GM18502 (cell line): Measurements from ENCODE around the gene THSD7A.
A peak's percentile ranks its signal among the peaks of the same experiment; 100 is the strongest.

Source experiments
- ATAC-seq: cut with Tn5 transposase; IDR thresholded peaks from one replicate; pipeline ENCODE4 v1.9.1; 2021; ENCODE audit warnings: mild to moderate bottlenecking; ENCODE audit not compliant: unreplicated experiment, poor library complexity

THSD7A gene

DNA sequence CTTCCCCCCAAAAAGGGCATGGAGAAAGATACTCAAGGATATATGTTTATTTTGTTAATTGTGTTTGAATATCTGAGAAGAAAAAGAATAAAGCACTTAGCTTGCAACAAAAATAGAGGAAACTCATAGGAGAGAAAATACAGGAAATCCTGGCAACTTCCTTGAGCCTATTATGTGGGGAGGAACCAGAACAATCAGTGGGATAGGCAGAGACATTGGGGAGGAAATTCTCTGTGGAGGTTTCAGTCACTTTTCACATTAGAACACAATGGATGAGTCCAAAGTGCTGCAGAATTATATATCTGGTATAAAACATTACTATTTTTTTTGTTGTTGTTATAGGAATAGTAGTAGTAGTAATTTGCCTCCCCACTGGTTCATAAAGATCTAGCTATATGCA is 240.1 kb downstream of the THSD7A start:
- ATAC-seq = no peak

DNA sequence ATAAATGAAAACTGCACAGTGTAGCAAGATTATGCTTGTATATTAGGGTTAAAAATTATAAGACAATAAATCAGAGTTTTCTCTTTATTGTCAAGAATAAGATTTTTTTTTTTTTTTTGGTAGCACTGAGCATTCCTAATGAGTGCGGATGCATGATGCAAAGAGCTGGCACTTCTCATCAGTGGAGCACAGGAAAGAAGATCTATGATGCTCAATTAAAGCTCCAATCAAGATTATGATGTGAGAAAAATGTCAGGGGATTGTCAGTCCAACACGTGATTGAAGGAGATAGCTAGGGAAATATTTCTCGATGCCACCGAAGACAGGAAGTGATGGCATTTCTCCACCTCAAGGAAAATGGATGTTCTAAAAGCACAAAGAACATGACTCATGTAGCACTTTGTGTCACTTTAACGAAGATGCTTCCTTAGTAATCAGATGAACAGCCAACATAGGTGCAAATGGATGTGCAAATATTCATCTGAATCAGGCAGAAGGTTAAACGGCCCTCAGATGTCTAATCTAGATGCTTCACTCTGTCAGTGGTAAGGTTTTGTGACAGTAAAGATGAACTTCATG is 240.9 kb downstream of the THSD7A start:
- no peak for ATAC-seq

DNA sequence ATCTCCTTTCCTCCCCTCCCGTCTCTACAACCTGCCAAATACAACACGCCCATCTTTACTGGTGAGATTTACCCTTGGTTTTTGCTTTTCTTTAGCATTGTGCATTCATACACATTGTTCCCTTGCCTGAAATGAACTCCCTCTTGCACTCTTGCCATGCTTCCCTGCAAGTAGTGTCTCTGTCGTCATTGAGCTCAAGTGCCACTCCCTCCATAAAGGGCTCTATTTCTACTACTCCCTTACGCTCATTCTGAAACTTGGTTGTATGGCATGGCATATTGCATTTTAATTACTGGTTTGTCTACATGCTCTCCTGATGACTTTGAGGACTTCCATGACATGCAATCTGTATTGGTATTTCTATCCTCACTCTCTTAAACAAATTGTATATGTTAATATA is 242.7 kb downstream of the THSD7A start:
- ATAC-seq = no peak

DNA sequence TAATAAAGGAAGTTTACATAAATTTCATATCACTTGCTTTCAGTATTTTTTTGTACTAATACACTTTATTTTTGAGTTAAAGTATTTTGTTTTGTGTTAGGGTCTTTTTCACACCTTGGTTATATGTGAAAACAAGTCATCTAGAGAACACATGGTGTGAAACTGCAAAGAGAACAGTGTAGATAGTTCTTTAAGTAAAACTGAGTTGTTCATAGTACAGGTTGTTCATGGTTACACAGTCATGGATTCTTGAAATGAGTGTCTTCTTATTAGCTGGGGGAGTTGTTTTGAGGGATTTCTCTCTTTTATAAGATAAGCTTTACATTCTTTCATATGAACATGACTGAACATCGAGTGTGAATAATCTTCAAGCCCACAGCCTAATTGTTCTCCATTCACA is 244.2 kb downstream of the THSD7A start:
- ATAC-seq = no peak

DNA sequence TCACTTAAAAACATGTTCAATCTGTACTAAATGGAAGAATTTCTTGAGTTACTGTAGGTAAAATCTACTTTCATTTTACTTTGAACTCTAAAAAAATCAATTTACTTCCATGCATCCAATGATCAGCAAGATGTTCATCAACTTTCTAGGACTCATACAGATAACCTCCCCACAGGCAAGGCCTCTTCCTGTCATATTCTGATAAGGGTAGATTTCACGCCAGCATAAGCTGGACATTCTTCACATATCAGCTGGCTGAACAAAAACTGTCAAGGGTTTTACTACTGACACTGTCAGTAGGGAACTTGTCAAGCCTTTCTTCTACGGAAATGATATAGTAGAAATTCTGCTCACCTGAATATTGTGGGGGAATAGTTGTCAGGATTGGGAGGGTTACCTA is 244.9 kb downstream of the THSD7A start:
- no peak for ATAC-seq

DNA sequence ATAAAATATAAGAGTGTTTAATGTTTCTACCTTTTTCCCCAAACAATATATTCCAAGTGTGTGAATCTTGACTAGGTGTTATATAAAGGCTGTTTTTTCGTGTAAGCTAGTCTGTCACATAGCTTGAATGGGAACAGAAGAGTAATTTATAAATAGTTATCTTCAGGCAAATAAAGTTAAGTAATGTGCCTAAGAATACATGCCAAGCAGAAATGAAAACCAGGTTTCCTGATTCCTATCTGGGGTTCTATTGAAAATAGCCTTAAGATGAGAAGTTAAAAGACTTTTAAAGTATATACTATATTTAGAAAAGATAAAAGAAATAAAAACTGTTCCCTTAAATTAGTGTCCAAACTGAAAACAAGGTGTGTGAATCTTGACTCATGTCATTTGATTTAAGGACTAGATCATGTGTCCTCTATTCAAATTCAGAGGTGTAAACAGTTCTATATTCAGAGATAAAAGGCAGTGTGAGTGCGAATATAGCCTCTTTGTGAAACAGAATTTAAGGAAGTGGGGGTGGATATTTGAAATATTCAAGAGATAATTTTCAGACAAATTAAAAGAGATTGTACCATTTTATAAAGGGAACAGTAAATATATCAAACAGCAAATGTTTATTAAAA is 247.5 kb downstream of the THSD7A start:
- no peak for ATAC-seq

DNA sequence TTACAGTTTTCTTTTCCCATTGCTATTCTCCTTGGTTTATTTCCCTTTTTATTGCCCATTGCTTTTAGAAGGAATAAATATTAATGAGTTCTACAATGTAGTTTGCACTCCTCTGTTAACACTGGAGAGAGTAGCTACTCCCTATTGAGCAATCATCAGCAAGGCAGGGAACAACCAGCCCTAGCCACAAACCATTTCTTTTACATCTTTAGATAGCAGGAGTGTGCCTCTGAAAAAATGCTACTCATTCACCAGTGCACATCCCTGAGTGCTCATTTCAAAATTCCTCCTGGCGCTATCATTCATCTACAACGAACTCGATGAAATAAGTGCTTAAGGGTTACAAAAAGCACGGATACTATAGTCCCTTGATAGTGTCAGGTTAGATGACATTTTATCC is 252.9 kb downstream of the THSD7A start:
- no peak for ATAC-seq

DNA sequence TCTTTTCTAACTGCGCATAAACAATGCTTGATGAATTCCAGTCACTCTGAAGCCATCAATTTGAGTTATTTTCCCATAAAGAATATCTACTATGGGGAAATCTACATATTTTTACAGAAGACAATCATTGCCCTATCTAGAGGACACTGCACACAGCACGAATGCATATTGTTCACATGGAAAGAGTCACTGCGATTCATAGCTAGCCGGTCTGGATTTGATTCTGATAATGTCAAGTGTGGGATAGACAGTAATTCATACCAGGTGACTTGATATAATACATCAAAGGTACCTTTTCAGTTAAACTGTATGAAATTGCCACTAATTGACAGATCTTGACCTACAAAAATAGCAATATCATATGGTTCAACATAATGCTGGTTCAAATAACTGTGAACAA is 255.7 kb downstream of the THSD7A start:
- no peak for ATAC-seq

DNA sequence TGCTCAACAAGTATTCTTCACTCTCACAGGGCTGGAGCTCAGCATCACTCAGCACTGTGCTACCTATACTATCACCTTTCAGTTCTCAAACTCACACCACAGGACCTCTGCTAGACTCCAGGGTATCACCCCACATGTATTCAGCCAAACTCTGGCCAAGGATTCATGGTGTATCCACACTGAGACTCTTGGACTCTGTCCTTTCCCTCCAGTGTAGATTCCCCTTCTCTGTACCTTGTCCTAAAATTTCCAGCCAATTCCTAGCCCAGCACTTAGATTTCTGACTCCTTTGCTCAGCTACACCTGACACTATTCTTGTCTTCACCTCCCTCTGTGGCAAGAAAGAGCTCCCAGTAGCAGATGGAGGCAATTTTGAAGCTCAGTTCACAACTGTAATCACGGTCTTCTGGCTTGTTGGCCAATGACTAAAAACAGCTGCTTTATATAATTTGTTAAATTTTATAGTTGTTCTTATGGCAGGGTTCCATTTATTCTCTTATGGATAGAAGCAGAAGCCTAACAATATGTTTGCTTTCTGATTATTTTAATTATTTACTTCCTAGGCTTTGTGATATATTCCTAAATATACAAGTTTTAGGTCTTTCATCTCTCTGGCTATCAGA is 258.8 kb downstream of the THSD7A start:
- ATAC-seq = no peak

DNA sequence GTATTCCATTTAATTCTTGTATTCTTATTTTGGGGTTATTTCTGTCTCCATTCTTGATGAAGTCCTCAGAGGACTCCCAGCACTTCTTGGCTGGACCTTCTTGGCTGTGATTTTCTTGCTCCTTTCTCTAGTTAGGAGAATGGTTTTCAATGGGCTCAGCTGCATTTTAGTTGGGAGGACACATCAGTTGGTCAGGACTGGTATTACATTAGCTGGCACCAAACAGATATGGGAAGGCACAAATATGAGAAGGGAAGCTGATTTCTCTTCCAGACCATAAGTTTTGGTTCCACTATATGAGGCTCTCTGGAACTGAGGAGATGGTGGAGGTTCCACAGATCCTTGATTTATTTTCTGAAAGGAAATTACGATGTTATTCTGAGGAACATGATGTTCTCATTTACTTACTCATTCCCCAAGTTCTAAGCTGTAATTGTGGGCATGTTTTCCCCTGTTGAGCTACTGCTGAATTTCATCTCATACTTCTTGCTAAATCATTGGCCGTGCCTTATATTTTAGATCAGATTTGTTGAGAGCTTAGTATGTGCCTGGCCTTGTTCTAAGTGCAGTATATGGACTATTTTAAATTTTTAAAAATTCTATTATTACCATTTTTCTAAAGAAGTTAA is 261.0 kb downstream of the THSD7A start:
- no peak for ATAC-seq

DNA sequence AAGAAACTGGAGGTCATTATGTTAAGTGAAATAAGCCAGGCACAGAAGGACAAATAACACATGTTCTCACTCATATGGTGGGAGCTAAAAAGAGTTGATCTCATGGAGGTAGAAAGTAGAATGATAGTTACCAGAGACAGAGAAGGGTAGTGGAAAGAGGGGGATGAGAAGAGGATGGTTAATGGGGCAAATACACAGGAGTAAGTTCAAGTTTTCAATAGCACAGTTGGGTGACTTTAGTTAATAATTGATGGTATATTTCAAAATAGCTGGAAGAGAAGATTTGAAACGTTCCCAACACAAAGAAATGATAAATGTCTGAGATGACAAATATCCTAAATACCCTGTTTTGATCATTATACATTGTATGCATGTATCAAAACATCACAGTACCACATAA is 261.8 kb downstream of the THSD7A start:
- ATAC-seq = no peak

DNA sequence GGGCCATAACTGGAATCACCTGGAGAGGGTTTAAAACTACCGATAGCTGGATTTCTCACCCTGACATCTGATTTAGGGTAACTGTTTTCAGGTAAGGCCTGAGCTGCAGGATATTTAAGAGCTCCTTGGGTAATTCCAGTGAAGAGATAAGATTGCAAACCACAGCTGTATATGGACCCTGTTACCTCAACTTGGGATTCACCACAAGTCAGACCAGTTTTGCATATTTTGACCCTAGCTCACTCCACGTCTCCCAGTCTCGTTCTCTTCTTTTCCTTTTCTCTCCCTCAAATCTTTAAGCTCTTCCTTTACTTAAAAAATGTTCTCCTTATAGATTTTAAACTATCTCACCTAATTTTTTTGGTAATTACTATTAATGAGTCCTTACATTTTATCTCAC is 264.4 kb downstream of the THSD7A start:
- no peak for ATAC-seq

DNA sequence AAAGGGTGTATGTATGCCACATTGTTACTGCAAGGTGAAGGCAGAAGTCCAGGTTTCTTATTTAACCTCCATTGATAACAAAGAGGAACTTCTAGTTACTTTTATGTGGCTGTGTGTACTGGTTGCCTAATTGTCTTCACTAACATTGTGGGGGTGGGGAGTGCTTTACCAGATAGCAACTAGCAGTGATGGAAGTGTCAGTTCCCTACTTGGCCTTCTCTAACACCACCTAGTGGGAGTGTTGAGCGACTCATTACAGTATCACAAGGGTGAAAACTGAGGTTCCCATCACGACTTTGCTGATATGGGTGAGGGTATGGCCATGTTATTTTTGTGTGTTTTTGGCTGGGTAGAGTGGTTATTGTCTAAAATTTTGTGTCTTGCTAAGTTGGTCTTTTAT is 274.4 kb downstream of the THSD7A start:
- peak; percentile 99 for ATAC-seq

DNA sequence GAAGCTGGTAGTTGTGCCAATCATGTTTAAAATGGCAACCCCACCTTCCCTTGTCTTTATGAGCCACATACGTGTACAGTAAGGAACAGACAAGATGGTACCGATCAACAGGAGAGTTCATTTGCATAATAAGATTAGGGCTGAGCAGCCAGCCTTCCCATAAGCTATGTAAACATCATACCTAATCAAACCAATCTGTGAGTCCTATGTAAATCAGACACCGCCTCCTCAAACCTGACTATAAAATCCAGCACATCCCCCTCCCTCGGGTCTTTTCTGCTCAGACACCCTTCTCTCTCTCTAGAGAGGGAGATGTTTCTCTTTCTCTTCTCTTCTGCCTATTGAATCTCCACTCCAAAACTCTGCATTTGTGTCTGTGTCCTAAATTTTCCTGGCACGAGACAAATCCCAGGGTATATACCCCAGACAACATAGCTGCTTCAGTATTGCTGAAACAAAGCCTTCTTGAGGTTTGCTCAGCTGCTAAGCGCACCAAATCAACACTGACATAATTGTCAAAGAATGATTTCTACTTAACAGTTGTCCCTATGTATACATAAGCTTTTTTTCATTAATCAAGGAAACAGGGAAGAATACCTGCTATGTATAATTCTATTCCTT is 279.2 kb downstream of the THSD7A start:
- ATAC-seq = no peak

DNA sequence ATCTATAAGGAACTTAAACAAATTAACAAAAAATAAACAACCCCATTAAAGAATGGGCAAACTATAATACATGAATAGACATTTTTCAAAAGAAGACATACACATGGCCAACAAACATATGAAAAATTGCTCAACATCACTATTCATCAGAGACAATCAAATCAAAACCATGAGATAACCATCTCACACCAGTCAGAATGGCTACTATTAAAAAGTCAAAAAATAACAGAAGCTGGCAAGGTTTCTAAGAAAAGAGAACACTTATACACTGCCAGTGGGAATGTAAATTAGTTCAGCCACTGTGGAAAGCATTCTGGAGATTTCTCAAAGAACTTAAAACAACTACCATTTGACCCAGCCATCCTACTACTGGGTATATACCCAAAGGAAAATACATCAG is 280.5 kb downstream of the THSD7A start:
- ATAC-seq = no peak

DNA sequence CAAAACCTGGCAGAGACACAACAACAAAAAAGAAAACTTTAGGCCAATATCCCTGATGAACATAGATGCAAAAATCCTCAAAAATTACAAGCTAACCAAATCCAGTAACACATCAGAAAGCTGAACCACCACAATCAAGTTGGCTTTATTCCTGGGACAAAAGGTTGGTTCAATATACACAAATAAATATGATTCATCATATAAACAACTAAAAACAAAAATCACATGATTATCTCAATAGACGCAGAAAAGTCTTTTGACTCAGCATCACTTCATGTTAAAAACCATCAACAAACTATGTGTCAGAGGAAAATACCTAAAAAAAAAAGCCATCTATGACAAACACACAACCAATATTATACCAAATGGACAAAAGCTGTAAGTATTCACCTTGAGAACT is 283.5 kb downstream of the THSD7A start:
- ATAC-seq = no peak

DNA sequence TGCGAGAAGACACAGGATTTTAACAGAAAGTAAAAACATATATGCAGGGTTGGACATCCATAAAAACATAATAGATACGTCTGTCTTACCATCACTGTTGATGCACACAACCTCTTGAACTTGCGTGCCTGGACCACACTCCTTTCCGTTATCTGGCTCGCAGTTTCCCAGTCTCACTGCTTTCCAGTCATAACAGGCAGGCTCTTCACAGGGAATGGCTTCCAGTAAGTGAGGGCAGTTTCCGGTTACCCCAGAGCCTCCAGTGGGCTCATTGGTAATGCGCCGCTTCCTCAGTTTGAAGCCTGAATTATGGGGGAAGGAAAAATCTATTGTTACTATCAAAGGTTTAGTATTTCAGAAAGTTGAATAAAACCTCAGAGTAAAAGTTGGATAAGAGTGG is 290.7 kb downstream of the THSD7A start:
- ATAC-seq = no peak

DNA sequence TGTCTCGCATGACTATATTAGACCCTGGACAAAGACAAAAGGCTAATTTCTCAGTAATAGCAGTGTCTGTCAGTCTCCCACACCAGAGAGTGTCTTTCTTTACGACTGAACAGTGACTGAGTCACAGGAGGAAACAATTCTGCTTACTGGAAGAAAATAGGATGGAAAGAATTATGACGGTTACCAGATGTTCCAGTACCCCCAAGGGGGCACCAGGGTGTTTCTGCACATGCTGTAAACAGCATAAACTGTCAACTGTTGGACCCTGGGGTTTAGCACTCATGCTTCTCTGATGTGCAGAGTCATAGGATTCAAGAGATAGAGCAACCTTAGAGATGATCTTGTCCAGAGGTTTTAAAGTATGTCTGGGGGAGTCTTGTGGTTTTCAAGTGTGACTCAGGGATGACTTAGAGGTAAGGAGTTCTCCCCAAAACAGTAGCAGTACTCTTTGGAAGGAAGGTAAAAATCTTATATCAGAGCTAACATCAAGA is 291.7 kb downstream of the THSD7A start:
- no peak for ATAC-seq

DNA sequence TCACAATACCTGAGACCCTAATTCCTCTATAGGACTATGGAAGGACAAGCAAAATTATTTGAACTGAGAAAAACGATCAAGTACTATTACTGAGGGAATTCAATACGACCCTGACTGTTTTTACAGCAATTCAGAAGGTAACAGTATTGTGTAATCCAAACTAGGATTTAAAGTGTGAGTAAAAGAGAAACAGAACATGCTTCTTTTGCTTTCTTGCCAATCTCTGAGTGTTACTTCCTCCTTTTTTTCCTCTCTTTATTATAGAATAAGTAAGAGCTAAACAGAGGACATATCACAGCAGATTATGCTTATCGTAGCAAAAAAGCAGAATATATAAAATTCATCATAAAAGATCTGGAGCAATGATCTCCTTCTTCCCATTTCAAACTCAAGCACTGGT is 292.1 kb downstream of the THSD7A start:
- ATAC-seq = no peak

DNA sequence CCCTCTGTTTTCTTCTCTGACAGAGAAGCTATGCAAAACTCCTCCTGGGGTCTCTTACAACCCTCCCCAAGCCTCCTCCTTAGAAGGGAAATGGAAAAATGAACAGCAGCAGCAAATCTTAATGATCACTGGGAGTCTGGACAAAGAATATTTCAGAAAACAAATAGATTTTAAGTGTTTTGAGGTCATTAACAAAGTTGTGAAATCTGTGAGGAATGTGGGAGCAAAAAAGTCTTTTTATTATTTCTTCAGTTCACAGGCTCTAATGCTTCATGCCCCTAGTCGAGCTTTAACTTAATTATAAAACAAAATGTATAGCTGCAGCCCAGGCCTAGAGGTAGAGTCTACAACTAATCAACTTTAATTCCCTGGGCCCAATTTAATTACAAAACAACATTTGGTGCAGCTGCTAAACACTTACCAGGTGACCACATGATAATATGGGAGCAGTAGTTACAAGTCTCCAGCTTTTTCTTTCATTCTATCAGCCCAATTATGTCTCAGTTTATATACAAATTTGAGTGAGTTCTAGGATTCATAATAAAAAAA is 293.2 kb downstream of the THSD7A start:
- ATAC-seq = no peak
